ENCODE measurements around the gene TXNRD2.
"Not testable (repeated sequence)": the region's sequence is repeated elsewhere in the genome, so short reads cannot be mapped to it uniquely, and the experiment has no call there.

The TXNRD2 gene

DNA sequence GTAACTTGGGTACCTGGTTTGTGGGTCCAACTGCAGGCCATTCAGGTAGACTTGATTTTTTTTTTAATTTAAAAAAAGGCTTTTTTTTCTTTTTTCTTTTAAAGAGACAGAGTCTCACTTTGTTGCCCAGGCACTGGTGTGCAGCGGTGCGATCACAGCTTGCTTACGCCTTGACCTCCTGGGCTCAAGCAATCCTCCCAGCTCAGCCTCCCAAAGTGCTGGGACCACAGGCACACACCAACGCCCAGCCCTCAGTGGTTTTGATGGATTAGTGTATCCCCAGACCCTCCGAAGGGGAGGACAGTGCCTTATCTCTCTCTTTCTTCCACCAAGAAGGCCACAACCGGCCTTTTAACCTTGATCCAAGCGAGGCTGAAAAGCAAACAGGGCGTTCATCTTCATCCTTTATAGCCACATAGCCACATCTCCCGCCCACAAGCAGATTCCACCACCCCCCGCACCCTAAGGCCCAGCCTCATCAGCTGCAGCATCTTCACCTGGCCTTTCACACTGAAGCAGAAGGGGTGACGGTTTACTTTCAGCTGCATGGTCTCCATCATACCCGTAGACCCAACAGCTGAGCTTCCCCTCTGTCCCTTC is 17.6 kb downstream of the TXNRD2 start:
- DNase-seq (ENCODE audit: low spot score): no peak

DNA sequence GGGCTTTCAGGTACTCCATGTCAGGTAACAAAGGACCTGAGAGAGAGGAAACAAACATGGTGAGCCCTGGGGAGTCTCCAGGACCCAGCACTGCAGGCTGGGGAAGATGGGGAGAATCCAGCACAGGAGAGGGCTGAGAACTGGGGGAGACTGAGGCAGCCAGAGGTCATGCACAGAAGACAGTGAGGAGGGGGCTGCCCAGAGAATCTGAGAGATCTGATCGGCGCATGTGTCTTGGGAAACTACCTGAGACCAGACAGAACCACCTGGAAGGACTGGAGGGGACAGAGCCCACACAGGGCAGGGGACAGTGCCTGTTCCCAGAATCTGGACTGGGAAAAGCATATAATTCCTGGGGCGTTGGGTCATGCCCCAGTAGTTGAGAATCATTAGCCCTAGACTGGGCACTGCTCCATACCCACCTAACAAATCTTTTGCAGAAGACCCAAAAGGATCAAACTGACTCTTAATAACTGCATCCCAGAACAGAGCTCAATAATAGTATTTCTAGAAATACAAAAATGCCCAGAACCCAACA is 20.0 kb downstream of the TXNRD2 start:
- no peak for DNase-seq (ENCODE audit: low spot score)

DNA sequence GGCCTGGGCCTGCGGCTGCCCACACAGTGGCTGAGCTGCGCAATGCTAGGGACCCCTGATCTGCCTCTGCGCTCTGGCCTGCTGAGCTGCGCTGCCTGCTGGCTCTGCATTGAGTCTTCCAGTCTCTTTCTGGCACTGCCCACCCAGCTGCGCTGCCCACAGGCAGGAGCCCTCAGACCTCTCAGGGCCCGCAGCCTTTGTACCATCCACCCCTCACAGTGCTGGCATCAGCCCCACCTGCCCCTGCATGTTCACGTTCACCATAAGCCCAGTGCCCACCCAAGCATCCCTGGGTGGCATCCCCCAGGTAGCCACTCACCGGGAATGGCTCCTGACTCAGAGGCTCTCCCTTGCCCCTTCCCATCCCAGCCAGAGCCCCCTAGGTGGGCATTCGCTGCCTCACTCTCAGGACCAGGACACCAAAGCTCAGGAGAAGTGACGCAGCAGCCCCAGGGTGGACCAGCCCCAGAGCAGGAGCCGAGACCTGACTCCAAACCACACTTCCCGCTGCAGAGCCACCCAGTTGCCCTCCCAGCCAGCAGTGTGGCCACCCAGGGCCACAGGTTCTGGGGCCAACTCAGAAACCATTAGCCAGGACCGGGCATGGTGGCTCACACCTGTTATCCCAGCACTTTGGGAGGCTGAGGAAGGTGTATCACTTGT is 21.8 kb downstream of the TXNRD2 start:
- DNase-seq (ENCODE audit: low spot score): no peak

DNA sequence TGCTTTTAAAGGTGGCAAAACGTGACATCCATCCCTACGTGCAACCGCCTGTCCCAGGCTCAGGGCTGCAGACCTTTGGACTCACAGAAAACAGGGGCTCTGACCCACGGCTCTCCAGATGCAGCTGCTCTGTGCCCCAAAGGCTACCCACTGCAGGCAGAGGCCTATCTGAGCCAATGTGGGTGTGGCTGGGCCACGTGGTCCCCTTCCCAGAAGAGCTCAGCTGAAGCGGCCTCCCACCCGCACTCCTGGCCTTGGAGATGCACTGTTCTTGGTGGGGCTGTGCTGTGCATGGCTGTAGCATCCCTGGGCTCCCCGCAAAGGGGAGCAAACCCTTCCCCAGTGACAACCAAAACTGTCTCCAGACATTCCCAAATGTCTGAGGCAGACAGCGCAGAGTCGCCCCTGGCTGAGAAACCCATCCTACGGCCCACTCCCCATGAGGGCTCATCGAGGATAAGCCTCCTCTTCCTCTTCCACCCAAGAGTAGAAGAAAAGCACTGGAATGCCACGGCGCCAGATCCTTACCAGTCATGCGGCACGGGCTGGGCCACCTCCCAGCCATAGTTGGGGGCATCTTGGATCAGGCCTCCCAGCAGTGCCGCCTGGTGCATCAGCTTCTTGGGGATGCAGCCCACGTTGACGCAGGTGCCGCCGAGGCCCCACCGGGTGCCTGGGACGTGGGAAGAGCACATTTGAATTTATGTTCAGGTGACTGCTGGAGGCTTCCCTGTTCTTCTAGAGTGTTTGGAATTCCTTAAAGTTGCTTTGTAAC is 23.1 kb downstream of the TXNRD2 start:
- no peak for DNase-seq (ENCODE audit: low spot score)

DNA sequence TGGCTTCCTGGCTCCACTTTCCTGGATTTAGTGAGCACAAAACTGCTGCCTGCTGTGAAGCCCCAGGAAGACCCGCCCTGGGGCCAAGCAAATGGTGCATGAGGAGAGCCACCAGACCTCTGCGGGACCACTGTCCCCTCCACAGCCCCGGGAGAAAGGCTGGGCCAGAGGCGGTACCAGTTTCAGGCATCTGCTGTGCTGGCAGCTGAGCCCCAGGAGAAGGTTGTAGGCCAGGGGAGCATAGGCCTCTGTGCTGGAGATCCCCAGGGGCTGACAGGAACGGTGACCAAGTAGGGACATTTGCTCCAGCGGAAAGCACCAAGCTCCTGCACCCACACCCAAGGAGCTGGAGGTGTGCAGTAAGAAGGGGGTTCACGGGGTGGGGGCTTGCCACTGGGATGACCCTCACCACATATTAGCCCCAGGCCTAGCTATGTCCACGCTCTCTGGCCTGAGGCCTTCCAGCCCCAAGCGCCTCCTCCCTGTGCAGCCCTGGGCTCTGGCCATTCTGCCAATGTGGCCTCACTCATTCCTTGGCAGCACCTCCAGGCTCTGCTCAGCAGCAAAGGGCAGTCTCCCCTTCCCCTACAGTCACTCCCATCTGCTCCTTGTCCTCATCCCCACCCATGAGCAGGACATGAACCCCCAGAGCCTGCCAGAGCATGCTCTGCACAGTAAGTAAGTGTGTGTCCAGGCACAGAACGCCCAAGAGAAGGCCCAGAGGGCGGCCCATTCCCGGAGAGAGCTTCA is 24.1 kb downstream of the TXNRD2 start:
- no peak for DNase-seq (ENCODE audit: low spot score)

DNA sequence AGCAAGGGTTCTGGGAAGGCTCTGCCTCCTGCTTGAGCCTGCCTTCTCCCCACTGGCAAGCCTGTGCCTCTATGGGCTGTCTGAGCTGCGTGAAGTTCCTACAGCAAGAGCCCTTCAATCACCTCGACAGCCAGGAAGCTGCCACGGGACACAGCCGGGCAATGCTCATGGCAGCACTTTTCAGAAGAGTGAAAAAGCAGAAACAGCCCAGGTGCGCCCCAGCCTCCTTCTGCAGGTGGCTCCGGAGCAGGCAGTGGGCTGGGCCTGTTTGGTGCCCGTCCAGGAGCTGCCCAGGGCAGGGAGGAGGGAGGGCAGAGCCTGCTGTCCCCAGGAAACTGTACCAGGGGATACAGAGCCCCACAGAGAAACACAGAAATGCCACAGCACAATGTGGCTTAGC is 24.7 kb downstream of the TXNRD2 start:
- DNase-seq (ENCODE audit: low spot score): no peak

DNA sequence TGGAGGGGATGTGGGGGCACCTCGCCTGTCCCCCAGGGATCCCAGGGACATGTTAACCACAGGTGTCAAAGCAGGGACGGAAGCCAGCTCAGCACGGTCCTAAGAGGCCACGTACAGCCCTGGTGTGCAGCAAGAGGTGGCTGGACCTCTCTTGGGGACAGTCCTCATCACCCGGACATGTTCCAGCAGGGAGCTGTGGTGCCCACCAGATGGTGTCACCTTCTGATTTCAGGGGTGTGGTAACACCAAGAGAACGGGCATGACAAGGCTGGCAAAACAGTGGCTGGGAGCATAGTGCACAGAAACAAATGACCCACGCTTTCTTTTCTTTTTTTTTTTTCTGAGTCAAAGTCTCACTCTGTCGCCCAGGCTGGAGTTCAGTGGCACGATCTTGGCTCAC is 25.6 kb downstream of the TXNRD2 start:
- DNase-seq (ENCODE audit: low spot score): no peak

DNA sequence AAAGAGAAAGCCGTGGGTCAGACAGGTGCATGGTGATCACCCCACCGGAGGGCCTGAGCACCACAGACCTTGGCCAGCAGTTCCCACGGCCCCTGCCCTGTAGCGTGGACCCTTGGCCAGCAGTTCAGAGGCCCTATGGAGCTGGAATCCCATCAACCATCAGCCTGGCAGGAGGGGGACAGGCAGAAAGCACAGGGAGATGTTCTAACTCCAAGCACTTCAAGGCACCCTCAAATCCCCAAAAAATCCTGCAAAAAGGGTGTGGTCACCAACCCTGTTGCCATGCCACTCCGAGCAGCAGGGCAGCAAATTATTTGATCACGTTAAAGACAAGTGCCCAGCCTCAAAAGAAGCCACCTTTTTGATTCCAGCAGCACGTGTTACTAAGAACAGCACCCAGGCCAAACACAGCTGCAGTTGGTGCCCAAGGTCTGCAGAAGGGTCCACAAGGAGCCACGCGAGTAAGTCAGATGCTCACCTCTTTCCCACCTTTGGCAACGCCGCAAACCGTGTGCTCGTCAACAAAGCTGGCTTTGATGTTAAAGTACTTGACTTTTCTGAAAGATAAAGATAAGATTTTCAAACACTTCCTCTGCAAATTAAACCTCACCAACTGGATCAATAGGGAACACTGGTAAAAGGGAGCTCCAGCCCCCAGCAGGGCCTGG is 26.2 kb downstream of the TXNRD2 start:
- DNase-seq (ENCODE audit: low spot score): no peak

DNA sequence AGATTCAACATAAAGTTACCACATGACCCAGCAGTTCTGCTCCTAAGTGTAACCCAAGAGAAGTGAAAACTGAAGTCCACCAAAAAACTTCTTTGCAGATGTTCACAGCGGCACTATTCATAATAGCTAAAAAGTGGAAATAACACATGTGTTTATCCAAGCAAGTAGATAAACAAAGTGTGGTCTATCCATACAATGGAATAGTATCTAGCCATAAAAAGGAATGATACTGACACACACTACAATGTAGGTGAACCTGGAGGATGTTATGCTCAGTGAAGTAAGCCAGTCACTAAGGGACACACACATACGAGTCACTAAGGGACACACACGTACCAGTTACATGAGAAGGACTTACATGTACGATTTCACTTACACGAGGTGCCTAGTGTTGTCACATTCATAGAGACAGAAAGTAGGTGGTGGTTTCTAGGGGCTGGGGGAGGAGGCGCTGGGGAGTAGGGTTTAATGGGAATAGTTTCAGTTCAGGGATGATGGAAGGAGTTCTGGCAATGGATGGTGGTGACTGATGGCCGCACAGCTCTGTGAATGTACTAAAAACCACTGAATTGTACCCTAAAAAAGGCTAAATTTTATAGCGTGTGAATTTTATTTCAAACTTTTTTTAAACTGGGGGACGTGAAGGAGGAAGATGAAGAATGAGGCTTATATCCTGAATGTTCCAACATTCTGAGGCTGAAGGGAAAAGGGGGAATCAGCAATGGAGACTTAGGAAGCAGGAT is 27.2 kb downstream of the TXNRD2 start:
- no peak for DNase-seq (ENCODE audit: low spot score)

DNA sequence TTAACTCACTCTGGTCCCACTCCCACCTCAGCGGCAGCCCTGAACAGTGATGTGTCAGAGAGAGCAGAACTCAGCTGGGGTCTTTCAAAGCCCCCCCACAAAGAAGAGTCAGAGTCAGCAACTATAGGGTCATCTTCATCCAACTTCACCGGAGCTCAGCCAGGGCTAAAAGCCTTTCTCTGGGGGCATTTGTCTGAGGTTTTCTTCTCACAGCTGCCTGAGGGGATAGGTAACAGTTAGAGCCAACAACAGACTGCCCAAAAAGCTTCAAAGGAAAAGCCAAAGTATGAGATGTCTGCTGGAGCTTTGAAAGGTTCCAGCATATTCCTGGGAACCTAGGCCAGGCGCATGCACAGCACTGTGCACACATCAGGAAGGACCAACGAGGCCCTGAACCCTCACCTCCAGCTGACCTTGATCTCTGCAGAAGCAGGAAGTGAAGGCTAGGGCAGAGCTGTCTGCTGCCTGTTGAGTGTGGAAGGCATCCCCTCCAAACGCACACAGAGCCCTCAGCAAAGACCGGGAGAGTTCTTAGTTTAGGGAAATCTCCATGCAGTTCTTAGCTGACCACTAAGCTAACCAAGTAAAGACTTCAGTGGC is 28.2 kb downstream of the TXNRD2 start:
- no peak for DNase-seq (ENCODE audit: low spot score)

DNA sequence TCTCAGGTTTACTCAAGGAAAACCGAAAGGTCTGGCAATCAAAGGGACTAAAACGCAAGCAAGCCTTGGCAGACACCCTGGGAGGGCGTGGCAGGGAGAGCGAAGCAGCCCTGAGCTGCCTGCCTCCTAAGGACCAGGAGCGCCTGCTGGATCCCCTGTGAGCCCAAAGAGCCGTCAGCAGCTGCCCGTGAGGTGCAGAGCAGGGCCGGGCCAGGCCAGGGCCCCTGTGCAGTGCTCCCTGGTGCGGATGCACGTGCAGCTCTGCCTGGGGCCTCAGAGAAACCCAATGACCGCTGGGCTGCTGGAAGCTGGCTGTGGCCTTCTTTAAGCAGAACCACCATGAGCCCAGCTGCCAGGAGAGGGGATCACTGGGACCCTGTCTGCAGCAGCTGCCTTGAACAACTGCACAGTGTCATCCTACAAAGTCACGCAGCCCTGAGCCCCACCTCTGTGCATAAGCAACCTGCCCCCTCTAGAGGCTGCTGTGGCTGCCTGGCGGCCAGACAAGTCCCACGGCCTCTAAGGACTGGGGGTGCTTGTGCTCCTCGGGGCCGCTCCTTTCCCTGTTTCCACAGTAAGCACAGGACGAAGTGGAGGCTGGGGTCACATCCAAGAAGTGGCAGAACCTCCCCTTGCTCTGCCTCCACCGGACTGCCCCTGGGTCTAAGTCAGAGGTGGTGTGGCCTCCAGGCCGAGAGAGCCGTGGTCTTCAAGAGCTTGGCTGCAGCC is 29.2 kb downstream of the TXNRD2 start:
- no peak for DNase-seq (ENCODE audit: low spot score)

DNA sequence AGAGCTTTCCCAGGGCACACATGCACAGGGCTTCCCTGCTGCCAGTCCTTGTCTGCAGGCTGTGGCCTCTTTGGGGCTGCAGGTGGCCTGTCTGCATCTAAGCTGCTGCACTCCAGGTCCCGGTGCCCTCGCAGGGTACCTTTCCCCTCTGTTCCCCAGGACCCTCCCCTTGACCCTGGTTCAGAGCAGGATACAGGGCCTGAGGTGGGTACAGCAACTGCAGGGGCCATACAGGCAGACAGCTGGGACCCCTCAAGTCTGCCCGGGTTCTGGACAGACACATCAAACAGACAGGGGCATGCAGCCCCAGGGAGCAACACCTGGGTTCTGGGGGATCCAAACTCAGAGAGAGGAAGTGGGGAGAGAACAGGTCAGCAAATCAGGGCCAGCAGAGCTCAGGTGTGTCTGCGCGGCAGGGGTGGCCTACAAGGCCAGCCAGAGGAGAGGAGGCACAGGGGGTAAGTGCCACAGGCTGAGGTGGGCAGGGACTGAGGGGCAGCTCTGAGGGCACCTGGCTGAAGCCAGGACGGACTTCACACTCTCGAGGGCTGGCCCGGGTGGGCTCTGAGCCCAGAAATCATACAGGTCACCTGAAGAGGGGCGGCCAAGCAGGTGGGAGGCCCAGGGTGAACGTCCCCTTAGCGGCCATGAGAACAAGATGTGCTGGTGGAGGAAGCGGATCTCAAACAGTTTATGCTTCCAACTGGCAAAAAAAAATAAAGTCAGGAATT is 29.9 kb downstream of the TXNRD2 start:
- DNase-seq (ENCODE audit: low spot score): no peak

DNA sequence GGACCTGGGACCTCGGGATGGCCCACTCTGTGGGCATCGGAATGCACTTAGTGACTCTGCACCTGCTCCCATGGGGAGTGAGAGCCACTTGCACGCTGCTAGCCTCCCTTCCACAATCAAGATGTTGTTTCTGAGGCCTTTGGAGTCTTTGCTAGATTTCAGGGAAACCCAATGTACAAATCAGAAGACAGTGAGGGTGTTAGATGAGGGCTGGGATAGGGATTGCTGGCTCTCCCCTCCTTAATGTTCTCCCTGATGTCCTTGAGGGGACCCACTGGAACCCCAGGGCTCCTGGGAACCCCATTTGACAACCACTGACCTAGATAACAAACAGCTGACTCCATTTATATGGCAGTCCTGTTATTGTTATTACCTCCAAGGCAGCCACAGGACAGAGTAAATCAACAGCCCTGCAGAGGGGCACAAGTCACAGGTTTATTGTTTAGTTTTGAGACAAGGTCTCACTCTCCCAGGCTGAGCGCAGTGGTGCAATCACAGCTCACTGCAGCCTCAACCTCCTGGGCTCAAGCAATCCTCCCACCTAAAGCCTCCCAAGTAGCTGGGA is 31.4 kb downstream of the TXNRD2 start:
- no peak for DNase-seq (ENCODE audit: low spot score)

DNA sequence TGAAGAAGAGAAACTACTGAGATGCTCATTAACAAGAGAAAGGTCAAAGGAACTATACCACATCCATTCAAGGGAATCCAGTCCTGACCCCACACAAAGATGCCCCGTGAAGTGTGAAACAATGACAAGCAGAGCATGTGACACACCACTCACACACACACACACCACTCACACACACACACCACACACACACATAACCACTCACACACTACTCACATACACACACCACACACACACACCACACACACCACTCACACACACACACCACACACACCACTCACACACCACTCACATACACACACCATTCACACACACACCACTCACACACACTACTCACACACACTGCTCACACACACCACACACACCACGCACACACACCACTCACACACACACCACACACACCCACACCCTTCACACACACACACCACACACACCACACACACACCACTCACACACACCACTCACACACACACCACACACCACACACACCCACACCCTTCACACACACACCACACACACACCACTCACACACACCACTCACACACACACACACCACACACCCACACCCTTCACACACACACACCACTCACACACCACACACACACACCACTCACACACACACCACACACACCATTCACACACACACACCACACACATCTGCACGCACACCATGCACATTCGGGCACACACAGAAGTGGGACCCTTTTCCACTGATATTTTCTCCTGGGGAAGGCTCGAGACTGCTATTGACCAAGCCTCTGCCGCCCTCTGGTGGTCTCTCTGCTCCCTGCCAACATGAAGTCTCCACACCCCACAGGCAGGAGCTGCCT is 32.1 kb downstream of the TXNRD2 start:
- DNase-seq (ENCODE audit: low spot score): peak; percentile 92

DNA sequence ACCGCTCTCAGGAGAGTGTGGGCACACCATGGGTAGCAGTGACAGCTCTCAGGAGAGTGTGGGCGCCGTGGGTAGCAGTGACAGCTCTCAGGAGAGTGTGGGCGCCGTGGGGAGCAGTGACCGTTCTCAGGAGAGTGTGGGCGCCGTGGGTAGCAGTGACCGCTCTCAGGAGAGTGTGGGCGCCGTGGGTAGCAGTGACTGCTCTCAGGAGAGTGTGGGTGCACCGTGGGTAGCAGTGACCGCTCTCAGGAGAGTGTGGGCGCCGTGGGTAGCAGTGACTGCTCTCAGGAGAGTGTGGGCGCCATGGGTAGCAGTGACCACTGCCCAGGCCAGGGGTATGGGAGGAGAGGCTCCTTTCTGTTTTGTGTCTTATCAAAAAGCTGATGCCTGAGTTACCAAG is 33.7 kb downstream of the TXNRD2 start:
- DNase-seq (ENCODE audit: low spot score): not testable (repeated sequence)

DNA sequence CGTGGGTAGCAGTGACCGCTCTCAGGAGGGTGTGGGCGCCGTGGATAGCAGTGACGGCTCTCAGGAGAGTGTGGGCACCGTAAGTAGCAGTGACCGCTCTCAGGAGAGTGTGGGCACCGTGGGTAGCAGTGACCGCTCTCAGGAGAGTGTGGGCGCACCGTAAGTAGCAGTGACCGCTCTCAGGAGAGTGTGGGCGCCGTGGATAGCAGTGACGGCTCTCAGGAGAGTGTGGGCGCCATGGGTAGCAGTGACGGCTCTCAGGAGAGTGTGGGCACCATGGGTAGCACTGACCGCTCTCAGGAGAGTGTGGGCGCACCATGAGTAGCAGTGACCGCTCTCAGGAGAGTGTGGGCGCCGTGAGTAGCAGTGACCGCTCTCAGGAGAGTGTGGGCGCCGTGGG is 34.8 kb downstream of the TXNRD2 start:
- not testable (repeated sequence) for DNase-seq (ENCODE audit: low spot score)

DNA sequence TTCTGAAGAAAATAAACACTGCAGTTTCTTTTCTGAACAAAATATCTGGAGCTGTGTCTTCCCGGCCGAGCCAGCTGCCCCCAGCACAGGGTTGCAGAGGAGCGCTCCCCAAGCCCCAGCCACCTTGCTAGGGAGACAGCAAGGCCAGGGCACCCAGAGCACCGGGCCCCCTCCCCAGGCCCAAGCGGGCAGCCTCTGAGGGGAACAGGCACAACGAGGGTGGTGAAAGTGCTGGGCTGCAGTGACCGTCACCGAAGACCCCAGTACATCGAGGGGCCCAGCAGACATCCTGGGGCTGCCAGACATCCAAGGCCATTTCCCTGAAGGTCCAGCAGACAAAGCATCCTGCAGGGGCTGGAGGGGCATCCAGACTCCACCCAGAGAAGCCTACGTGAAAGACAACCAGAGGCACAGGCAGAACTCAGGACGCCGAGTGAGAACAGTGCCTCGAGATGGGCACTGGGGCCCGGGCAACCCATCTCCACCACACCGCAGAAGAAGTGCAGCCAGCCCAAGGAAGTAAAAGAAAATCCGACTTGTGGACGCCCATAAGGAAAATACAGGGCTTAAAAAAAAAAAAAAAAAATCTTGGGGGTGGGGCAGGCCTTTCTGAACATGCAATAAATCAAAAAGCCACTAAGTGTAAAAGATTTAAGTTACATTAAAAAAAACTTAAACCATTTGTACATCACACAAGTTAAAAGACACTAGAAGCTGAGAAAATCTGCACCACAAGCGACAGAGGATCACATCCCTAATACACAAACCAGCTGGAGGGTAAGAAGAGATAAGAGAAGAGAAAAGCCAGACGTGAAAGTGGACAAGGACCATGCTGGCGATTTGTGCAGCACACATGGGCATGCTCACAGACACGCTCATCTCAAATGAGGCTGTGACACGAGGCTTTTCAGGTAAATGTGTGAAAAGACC is 36.0 kb downstream of the TXNRD2 start:
- DNase-seq (ENCODE audit: low spot score): no peak

Measured in GM03348 (cell line).